K562 (cell line): ENCODE measurements around the gene RREB1. TPM values are rescaled to one million over a fixed set of nuclear protein-coding genes. Genes with fewer than 3 reads are reported as not detected.

Experiments used
- CCAR2 ChIP-seq: fragments of 200-400 bp; formaldehyde crosslinking; IDR thresholded peaks from 2 replicates; pipeline ENCODE4 v1.6.1; 2017; ENCODE audit warnings: mild to moderate bottlenecking, low read depth, low read length
- CTBP1 ChIP-seq: fragments of 450-650 bp; IDR thresholded peaks from 2 replicates; pipeline ENCODE4 v1.6.1; 2016; ENCODE audit warnings: borderline replicate concordance
- CXXC5 ChIP-seq: fragments of 250-450 bp; sonication (Bioruptor Pico); IDR thresholded peaks from 2 replicates; pipeline ENCODE4 v1.8.0; 2022; ENCODE audit warnings: inconsistent platforms, mild to moderate bottlenecking, moderate library complexity
- GTF2E2 ChIP-seq: fragments of 200-800 bp; sonication (Bioruptor generic); IDR thresholded peaks from 2 replicates; pipeline ENCODE4 v1.6.1; 2016; ENCODE audit warnings: missing genetic modification characterization, missing compliant biosample characterization
- MAZ ChIP-seq, 2 experiments: fragments of 450-650 bp in 1 of 2; sonication (generic) in 1 of 2; formaldehyde crosslinking; IDR thresholded peaks in 1 of 2; conservative IDR thresholded peaks in 1 of 2; 2 replicates each; pipeline versions ENCODE4 v1.4.0 to v1.5.0; 2020; ENCODE audit warnings: mild to moderate bottlenecking in 1 of 2, missing genetic modification reagents in 1 of 2
- MCM3 ChIP-seq: fragments of 450-650 bp; IDR thresholded peaks from 2 replicates; pipeline ENCODE4 v1.6.1; 2016
- NCOR1 ChIP-seq: fragments of 450-650 bp; IDR thresholded peaks from 2 replicates; pipeline ENCODE4 v1.6.1; 2016; ENCODE audit warnings: mild to moderate bottlenecking, moderate library complexity
- NFYB ChIP-seq: IDR thresholded peaks from 2 replicates; pipeline ENCODE4 v1.6.1; 2011; ENCODE audit warnings: mild to moderate bottlenecking, moderate library complexity; ENCODE audit not compliant: insufficient read length; ENCODE audit errors: extremely low read depth
- POLR2G ChIP-seq: fragments of 200-400 bp; formaldehyde crosslinking; IDR thresholded peaks from 2 replicates; pipeline ENCODE4 v1.6.1; 2017; ENCODE audit warnings: low read depth, mild to moderate bottlenecking, antibody characterized with exemption, low read length, moderate library complexity
- TEAD4 ChIP-seq, 2 experiments: sonication (generic) in 1 of 2; formaldehyde crosslinking in 1 of 2; IDR thresholded peaks; 2 replicates each; pipeline versions ENCODE4 v1.6.1 to v1.8.0; 2012 to 2022; ENCODE audit warnings: borderline replicate concordance in 1 of 2, inconsistent platforms in 1 of 2, low read length in 1 of 2, mild to moderate bottlenecking in 1 of 2, missing genetic modification reagents in 1 of 2
- ZBTB7A ChIP-seq: IDR thresholded peaks from 2 replicates; pipeline ENCODE4 v1.6.1; 2011; ENCODE audit warnings: low read depth, mild to moderate bottlenecking, low read length, moderate library complexity, borderline replicate concordance; ENCODE audit not compliant: control insufficient read depth
- ZNF184 ChIP-seq: sonication (generic); formaldehyde crosslinking; IDR thresholded peaks from 2 replicates; pipeline ENCODE4 v1.5.0; 2020; ENCODE audit warnings: missing genetic modification reagents
- ZNF766 ChIP-seq: fragments of 200-800 bp; sonication (Bioruptor generic); conservative IDR thresholded peaks from 2 replicates; pipeline ENCODE4 v1.6.1; 2016; ENCODE audit warnings: missing genetic modification characterization, missing compliant biosample characterization
- polyA plus RNA-seq, 8 experiments: library from polyadenylated mRNA; depleted of rRNA in 4 of 8; stranded (reverse) in 5 of 8; unstranded in 3 of 8; fragments of >200 nt; fragmentation: Nextera tagmentation in 2 of 8; fragmentation: Illumina TruSeq in 1 of 8; extraction: Ambion mirVana in 2 of 8; extraction: Trizol in 1 of 8; gene quantifications; 2 replicates each; pipeline versions ENCODE4 v1.2.1 to v1.2.3, GENCODE V29; 2011 to 2014; ENCODE audit warnings: inconsistent platforms in 1 of 8, missing spikeins in 1 of 8
- total RNA-seq, 7 experiments: library from RNA; depleted of rRNA in 6 of 7; stranded (reverse); fragments of >200 nt in 6 of 7; fragmentation: Illumina TruSeq in 2 of 7; extraction: Trizol in 2 of 7; gene quantifications; 2 replicates each; pipeline versions ENCODE4 v1.2.1 to v1.2.3, GENCODE V29; 2011 to 2021; ENCODE audit warnings: low replicate concordance in 1 of 7
- TF ChIP-seq, protein P1 (sequence below), 2 experiments: IDR thresholded peaks; 2 replicates each; pipeline ENCODE4 v1.6.1; 2011; ENCODE audit warnings: borderline replicate concordance in 1 of 2, control low read depth in 1 of 2, low read depth in 1 of 2, low read length in 1 of 2, mild to moderate bottlenecking in 1 of 2, mixed read lengths in 1 of 2, moderate library complexity in 1 of 2; ENCODE audit not compliant: insufficient read depth in 1 of 2, insufficient read length in 1 of 2, poor library complexity in 1 of 2, severe bottlenecking in 1 of 2; ENCODE audit errors: extremely low read depth in 1 of 2
- TF ChIP-seq, protein P2 (sequence below): sonication (generic); formaldehyde crosslinking; IDR thresholded peaks from 2 replicates; pipeline ENCODE4 v1.8.1; 2023; ENCODE audit warnings: mild to moderate bottlenecking, missing genetic modification reagents
- TF ChIP-seq, protein P3 (sequence below): fragments of 250-450 bp; sonication (Bioruptor Pico); IDR thresholded peaks from 2 replicates; pipeline ENCODE4 v1.4.0; 2020
- TF ChIP-seq, protein P4 (sequence below): fragments of 250-450 bp; sonication (Bioruptor Pico); IDR thresholded peaks from 2 replicates; pipeline ENCODE4 v1.8.0; 2022; ENCODE audit warnings: moderate library complexity, mild to moderate bottlenecking, inconsistent platforms

The RREB1 gene
- total and polyA plus RNA-seq, 9 of the 15 experiments (the other 6 are each of a cell fraction or from before 2014, with no cell fraction given): 3.3 to 64.2 (median 19.3) TPM

DNA sequence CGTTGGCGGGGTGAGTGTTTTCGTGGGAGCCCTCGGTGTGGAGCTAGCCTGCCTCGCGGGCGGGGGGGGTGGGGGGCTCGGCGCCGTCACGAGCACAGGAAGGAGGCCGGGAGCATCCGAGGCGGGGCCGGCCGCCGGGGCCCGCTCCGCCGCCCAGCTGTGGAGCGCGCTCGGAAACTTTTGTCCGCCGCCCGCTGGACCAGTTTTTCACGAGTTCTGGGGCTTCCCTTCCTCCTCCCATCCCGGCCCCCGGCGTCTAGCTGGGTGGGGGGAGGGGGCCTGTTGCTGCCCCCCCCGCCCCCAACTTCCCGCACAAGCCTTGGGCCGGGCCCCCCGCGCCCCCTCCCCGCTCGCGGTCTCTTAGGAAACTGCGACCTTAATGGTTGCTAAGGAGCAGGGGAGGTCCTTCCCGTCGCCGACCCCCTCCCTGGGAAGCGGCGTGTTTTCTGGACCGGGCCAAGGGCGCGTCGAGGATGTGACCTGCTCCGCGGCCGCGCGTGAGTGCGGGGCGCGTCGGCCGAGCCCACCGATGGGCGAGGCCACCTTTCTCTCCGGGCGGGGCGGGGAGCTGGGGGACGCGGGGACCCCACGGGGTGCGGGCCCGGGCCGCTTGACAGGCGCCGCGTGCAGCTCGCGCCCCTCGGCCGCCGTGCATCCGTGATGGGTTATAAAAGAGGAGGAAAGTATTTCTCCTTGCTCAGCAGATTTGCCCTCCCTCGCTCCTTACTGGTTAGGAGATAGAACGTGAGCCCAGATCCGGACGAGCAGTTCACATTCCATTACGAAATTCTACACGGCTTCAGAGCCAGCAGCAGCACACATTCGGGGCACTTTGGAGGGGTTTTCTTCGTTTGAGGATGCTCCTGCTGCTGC, 1.4 kb downstream of the RREB1 start (continued):
- peak; percentile 47; the same call in 1 of the 2 replicates for TF ChIP-seq GTF2E2 (tag)
- TF ChIP-seq, protein P1, sequence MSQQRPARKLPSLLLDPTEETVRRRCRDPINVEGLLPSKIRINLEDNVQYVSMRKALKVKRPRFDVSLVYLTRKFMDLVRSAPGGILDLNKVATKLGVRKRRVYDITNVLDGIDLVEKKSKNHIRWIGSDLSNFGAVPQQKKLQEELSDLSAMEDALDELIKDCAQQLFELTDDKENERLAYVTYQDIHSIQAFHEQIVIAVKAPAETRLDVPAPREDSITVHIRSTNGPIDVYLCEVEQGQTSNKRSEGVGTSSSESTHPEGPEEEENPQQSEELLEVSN (IDR thresholded peaks at IDR 0.05; ENCODE audit: borderline replicate concordance in 1 of 2, extremely low read depth in 1 of 2, insufficient read depth in 1 of 2, insufficient read length in 1 of 2, low read depth in 1 of 2, low read length in 1 of 2, poor library complexity in 1 of 2, severe bottlenecking in 1 of 2): peak in 1 of 2 experiments; percentile 7
- TF ChIP-seq, protein P2, sequence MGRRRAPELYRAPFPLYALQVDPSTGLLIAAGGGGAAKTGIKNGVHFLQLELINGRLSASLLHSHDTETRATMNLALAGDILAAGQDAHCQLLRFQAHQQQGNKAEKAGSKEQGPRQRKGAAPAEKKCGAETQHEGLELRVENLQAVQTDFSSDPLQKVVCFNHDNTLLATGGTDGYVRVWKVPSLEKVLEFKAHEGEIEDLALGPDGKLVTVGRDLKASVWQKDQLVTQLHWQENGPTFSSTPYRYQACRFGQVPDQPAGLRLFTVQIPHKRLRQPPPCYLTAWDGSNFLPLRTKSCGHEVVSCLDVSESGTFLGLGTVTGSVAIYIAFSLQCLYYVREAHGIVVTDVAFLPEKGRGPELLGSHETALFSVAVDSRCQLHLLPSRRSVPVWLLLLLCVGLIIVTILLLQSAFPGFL: no peak
- no peak for TF ChIP-seq CCAR2
- peak; percentile 41 for TF ChIP-seq CXXC5 (CRISPR knock-in tag)
- peak; percentile 35 for TF ChIP-seq NFYB
- no peak for TF ChIP-seq MCM3
- TF ChIP-seq, protein P3, sequence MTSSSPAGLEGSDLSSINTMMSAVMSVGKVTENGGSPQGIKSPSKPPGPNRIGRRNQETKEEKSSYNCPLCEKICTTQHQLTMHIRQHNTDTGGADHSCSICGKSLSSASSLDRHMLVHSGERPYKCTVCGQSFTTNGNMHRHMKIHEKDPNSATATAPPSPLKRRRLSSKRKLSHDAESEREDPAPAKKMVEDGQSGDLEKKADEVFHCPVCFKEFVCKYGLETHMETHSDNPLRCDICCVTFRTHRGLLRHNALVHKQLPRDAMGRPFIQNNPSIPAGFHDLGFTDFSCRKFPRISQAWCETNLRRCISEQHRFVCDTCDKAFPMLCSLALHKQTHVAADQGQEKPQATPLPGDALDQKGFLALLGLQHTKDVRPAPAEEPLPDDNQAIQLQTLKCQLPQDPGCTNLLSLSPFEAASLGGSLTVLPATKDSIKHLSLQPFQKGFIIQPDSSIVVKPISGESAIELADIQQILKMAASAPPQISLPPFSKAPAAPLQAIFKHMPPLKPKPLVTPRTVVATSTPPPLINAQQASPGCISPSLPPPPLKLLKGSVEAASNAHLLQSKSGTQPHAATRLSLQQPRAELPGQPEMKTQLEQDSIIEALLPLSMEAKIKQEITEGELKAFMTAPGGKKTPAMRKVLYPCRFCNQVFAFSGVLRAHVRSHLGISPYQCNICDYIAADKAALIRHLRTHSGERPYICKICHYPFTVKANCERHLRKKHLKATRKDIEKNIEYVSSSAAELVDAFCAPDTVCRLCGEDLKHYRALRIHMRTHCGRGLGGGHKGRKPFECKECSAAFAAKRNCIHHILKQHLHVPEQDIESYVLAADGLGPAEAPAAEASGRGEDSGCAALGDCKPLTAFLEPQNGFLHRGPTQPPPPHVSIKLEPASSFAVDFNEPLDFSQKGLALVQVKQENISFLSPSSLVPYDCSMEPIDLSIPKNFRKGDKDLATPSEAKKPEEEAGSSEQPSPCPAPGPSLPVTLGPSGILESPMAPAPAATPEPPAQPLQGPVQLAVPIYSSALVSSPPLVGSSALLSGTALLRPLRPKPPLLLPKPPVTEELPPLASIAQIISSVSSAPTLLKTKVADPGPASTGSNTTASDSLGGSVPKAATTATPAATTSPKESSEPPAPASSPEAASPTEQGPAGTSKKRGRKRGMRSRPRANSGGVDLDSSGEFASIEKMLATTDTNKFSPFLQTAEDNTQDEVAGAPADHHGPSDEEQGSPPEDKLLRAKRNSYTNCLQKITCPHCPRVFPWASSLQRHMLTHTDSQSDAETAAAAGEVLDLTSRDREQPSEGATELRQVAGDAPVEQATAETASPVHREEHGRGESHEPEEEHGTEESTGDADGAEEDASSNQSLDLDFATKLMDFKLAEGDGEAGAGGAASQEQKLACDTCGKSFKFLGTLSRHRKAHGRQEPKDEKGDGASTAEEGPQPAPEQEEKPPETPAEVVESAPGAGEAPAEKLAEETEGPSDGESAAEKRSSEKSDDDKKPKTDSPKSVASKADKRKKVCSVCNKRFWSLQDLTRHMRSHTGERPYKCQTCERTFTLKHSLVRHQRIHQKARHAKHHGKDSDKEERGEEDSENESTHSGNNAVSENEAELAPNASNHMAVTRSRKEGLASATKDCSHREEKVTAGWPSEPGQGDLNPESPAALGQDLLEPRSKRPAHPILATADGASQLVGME (CRISPR knock-in tag): peak; percentile 39; the same call in 1 of the 2 replicates
- peak; percentile 8; the same call in 1 of the 2 replicates for TF ChIP-seq ZBTB7A
- peak in 1 of 2 experiments; percentile 31; a peak in 1 of 4 replicates for TF ChIP-seq MAZ (CRISPR knock-in tag; conservative IDR thresholded peaks at IDR 0.05 in 1 of 2, IDR thresholded peaks at IDR 0.05 in 1 of 2)
- peak; percentile 45; the same call in 1 of the 2 replicates for TF ChIP-seq CTBP1
- TF ChIP-seq, protein P4, sequence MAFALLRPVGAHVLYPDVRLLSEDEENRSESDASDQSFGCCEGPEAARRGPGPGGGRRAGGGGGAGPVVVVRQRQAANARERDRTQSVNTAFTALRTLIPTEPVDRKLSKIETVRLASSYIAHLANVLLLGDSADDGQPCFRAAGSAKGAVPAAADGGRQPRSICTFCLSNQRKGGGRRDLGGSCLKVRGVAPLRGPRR (CRISPR knock-in tag): no peak
- no peak for TF ChIP-seq ZNF184 (CRISPR knock-in tag)
- 0 out of 2 replicates have a peak, but pooled peaks have one; percentile 13 for TF ChIP-seq POLR2G
- no peak for TF ChIP-seq NCOR1
- no peak for TF ChIP-seq ZNF766
- 0 out of 2 replicates have a peak, but pooled peaks have one; percentile 6 for TF ChIP-seq TEAD4 (IDR thresholded peaks at IDR 0.05; ENCODE audit: low read length)
- no peak for TF ChIP-seq TEAD4 (CRISPR knock-in tag; IDR thresholded peaks at IDR 0.05; ENCODE audit: borderline replicate concordance)
